Activated T-cell treated with anti-CD3 and anti-CD28 coated beads, Interleukin-2, amount 50 U/mL, for 1 hour (primary cell): ENCODE data around the gene COTL1.
"Not testable (repeated sequence)": the region's sequence is repeated elsewhere in the genome, so short reads cannot be mapped to it uniquely, and the experiment has no call there.

Experiments used
- DNase-seq: peaks from one replicate; pipeline ENCODE4 v3.0.0-alpha.2; 2020

The COTL1 gene

DNA sequence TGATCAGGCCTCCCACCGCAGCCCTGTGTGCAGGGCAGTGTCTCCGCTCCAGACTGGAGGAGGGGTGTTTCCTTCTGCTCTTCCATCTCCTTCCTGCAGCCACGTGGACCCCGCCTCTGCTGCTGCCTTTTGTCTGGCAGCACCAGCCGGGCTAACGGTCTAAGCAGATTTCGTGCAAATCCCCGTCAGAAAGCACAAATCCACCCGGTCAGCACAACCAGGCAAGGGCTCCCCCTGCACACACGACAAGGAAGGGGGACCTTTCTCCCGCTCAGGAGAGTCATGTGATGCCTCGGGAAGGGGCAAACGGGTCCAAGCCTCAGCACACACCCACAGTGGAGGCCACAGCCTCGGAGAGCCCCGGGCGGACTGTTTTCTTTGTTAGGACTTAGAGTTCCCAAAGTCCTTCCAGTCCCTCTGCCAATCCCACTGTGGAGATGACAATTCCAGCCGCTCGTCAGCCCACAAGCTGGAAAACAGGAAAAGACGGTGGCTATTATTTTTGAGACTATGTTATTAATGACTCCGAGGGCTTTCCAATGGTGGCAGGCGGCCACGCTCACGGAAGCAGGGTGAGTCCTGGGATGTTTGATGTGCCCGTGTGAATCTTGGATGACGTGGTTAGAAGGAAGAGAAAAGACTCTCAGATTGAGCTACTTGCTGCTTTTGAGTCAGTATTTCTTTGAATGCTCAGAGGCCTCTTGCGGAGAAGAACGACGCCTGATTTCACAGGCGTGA is 90.9 kb downstream of the COTL1 start:
- no peak for DNase-seq

DNA sequence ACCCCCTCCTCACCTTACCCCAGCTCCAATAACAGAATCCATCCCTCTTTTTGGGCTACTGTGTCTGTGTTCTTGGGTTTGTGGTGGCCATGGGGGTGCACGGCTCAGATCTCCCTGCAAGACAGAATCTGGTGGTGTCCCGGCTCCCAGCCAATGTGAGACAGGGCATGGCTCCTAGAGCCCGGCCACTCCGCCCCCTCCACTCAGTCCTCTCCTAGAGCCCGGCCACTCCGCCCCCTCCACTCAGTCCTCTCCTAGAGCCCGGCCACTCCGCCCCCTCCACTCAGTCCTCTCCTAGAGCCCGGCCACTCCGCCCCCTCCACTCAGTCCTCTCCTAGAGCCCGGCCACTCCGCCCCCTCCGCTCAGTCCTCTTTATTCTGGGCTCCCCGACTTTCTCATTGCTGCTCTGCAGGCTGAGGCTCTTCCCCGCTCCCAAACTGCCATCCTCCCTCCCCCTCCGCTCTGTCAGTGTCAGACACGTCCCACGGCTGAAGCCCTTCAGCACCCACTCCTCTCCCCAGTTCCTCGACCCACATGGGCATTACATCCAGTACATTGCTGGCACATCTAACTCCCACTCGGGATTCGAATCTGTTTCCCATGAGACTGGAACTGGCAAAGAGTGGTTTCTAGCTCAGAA is 92.8 kb downstream of the COTL1 start:
- DNase-seq, result not testable (repeated sequence)

- DNase-seq, result no peak
Measured at GRCh38 chr16:84524346-84524920, 93.4 kb downstream of the COTL1 start.

DNA sequence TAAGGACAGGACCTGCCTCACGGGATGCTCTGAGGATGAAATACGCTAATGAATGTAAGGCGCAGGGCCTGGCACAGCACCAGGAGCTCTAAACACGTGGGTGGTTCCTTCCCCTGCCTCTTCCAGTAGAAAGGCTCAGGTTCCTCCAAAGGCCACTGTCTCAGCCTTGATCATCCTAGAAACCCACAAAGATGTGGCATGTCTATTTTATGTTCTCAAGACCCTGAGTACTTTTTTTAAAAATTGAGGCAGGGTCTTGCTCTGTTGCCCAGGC is 96.4 kb downstream of the COTL1 start:
- DNase-seq, result no peak

DNA sequence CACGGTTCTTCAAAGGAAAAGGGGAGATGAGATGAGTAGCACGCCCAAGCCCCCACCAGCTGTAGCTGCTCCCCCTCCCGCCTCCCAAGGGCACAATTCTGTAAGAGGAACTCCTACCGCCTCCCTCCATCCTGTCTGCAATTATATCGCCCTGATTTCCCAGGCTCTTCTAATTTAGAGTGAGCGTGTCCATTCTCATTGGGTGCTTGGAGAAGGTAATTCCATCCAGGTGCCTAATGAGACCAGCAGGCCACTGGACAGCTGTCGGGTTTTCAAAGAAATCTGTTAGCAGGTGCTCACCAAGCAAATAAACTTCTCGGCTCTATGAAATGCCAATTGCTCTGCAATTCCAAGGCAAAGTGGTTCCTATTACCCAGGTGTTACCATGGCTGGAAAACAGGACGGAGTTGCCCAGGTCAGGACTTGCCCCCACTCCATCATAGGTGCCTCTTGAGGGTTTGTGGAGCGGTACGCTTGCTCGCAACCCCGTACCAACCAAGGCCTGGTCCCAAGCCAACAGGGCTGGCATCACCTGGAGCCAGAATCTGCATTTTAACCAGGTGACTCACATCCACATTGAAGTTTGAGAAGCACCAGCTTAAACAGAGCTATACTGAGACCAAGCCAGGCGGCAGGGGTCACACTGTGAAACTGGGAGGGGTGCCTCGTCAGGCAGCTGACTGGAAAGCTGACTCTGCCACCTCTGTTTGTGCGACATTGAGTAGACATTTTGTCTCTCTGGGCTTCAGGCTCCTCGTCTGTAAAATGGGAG is 97.0 kb downstream of the COTL1 start:
- no peak for DNase-seq

DNA sequence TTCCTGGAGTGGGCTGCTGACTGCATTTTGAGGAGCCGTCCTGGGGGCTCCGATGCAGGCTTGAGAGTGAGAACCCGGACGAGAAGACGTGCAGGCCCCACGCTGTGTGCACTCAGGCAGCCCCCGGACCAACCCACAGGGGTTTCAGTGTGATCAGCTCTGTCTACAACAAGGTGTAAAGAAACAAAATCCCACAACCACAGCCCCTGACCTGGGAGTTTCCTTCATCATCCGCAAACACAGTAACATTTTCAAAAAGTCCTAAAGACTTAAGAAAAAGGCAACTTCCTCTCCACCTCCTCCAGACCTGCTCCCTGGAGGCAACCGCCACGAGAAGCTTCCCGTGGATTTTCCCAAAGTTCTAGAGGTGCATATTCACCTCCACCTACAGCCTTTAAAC is 98.0 kb downstream of the COTL1 start:
- DNase-seq, result no peak

DNA sequence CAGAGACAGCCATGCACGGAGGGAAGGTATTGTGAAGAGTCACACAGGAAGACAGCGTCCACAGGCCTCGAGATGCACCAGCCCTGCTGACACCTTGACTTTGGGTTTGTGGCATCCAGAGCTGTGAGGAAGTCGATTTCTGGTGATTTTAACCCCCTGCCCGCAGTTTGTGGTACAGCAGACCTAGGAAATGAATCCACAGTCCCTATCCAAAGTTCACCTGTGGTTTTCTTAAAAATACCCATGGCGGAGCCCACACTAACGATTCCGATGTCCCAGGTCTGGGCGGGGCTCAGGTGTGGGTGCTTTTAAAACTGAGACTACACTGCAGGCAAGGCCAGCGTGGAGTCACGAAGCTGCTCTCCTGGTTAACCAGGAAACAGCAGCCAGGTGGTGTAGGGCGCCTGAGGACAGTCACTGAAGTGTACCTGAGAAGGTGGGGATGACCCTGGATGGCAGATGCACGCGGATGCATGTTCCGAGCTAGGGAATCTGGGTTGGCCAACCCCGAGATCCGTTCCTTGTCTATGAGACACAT is 99.0 kb downstream of the COTL1 start:
- peak; percentile 62 for DNase-seq

- DNase-seq, result not testable (repeated sequence)
Measured at GRCh38 chr16:84518220-84518619, 99.7 kb downstream of the COTL1 start.

GRCh38 chr16:84517366-84517765 is 100.5 kb downstream of the COTL1 start:
- DNase-seq, result no peak
